GM12878 (cell line): Measurements from ENCODE around the gene PRCP. TPM values are rescaled to one million over a fixed set of nuclear protein-coding genes. Genes with fewer than 3 reads are reported as not detected.

Experiments
- ATAC-seq: fragments of 200-7000 bp; cut with Tn5 transposase; 3 replicates; pipeline ENCODE4 v1.9.1; 2020; ENCODE audit warnings: mild to moderate bottlenecking, moderate library complexity
- BruUV-seq: library from RNA; stranded (reverse); fragments of 400-500 nt; replicated peaks from 2 replicates; lab custom pipeline; 2021; lab: Mats Ljungman, UMichigan
- CTCF ChIA-PET: fragments of 300-600 bp; sonication (Branson Sonifier 250); formaldehyde crosslinking; extraction: SDS; loops from one replicate; lab custom pipeline; 2021; ENCODE audit warnings: inconsistent platforms; lab: Yijun Ruan, JAX
- POLR2A ChIA-PET: fragments of 350-600 bp; formaldehyde crosslinking; extraction: SDS; loops from one replicate; lab custom pipeline; 2021; ENCODE audit warnings: inconsistent platforms; lab: Charles Lee
- RAD21 ChIA-PET: fragments of 300-600 bp; sonication (Branson Sonifier 250); formaldehyde crosslinking; loops from one replicate; lab custom pipeline; 2023; ENCODE audit warnings: antibody characterized with exemption; ENCODE audit not compliant: unreplicated experiment; lab: Charles Lee
- SMC1A ChIA-PET: fragments of 300-600 bp; sonication (Branson Sonifier 250); formaldehyde crosslinking; loops from one replicate; lab custom pipeline; 2023; ENCODE audit not compliant: unreplicated experiment, uncharacterized antibody; lab: Charles Lee
- DNase-seq: peaks from one replicate; pipeline ENCODE4 v3.0.0-alpha.2; 2011; ENCODE audit warnings: low read depth, low spot score
- FAIRE-seq: peaks from 3 replicates; lab custom pipeline; 2011; peaks lifted over from hg19 to GRCh38; lab: Jason Lieb, UNC
- H2AFZ ChIP-seq: 2 replicates; pipeline ENCODE4 v1.6.0; 2011; ENCODE audit warnings: low read depth, low read length, control low read depth; ENCODE audit not compliant: control insufficient read depth
- H3K27ac ChIP-seq: 2 replicates; pipeline ENCODE4 v1.5.1; 2011; ENCODE audit warnings: control low read depth; ENCODE audit not compliant: control insufficient read depth, insufficient read depth
- H3K27me3 ChIP-seq, 2 experiments: replicated peaks in 1 of 2; 2 replicates each; pipeline versions ENCODE4 v1.6.0 to v1.6.1; 2011; ENCODE audit warnings: low read length in 1 of 2; ENCODE audit not compliant: control insufficient read depth in 2 of 2, insufficient read depth in 2 of 2
- H3K36me3 ChIP-seq, 2 experiments: 2 replicates each; pipeline ENCODE4 v1.5.1; 2011; ENCODE audit warnings: low read length in 1 of 2; ENCODE audit not compliant: control insufficient read depth in 2 of 2, insufficient read depth in 2 of 2
- H3K4me1 ChIP-seq: 2 replicates; pipeline ENCODE4 v1.6.1; 2011; ENCODE audit warnings: mild to moderate bottlenecking, low read length, moderate library complexity, mixed read lengths; ENCODE audit not compliant: control insufficient read depth, insufficient read depth
- H3K4me2 ChIP-seq: 2 replicates; pipeline ENCODE4 v1.6.0; 2011; ENCODE audit warnings: control low read depth; ENCODE audit not compliant: control insufficient read depth, insufficient read depth
- H3K4me3 ChIP-seq: fragments of 200-600 bp; sonication (generic); 2 replicates; pipeline ENCODE4 v1.5.1; 2016
- H3K79me2 ChIP-seq: 2 replicates; pipeline ENCODE4 v1.6.0; 2011; ENCODE audit warnings: low read length; ENCODE audit not compliant: control insufficient read depth, insufficient read depth
- H3K9ac ChIP-seq: 2 replicates; pipeline ENCODE4 v1.8.0; 2011; ENCODE audit warnings: low read length, control low read depth, mixed read lengths; ENCODE audit not compliant: control insufficient read depth, insufficient read depth
- H3K9me3 ChIP-seq: replicated peaks from 3 replicates; pipeline ENCODE4 v1.5.1; 2011; ENCODE audit warnings: mild to moderate bottlenecking, low read length; ENCODE audit not compliant: control insufficient read depth, insufficient read depth
- H4K20me1 ChIP-seq: 2 replicates; pipeline ENCODE4 v1.6.0; 2011; ENCODE audit not compliant: control insufficient read depth, insufficient read depth
- BCL3 ChIP-seq: IDR thresholded peaks from 2 replicates; pipeline ENCODE4 v1.6.1; 2011; ENCODE audit warnings: borderline replicate concordance, low read depth, mild to moderate bottlenecking, moderate library complexity, low read length; ENCODE audit not compliant: insufficient read depth, poor library complexity, severe bottlenecking
- CHD4 ChIP-seq: fragments of 200-600 bp; sonication (generic); IDR thresholded peaks from 2 replicates; pipeline ENCODE4 v1.6.1; 2016; ENCODE audit warnings: mild to moderate bottlenecking
- DPF2 ChIP-seq: fragments of 450-650 bp; IDR thresholded peaks from 2 replicates; pipeline ENCODE4 v1.6.1; 2017; ENCODE audit warnings: mild to moderate bottlenecking
- ETV6 ChIP-seq, 2 experiments: fragments of 450-650 bp in 1 of 2; IDR thresholded peaks in 1 of 2; conservative IDR thresholded peaks in 1 of 2; 2 replicates each; pipeline ENCODE4 v1.6.1; 2014; ENCODE audit warnings: antibody characterized with exemption in 1 of 2, borderline replicate concordance in 1 of 2, low read depth in 1 of 2, mild to moderate bottlenecking in 1 of 2, moderate library complexity in 1 of 2
- FOS ChIP-seq: IDR thresholded peaks from 3 replicates; pipeline ENCODE4 v1.6.1; 2011; ENCODE audit warnings: borderline replicate concordance; ENCODE audit not compliant: insufficient read length; ENCODE audit errors: extremely low read depth
- MTA3 ChIP-seq: IDR thresholded peaks from 2 replicates; pipeline ENCODE4 v1.6.1; 2012; ENCODE audit warnings: low read length, inconsistent platforms, borderline replicate concordance
- NRF1 ChIP-seq: conservative IDR thresholded peaks from 2 replicates; pipeline ENCODE4 v1.6.1; 2011; ENCODE audit warnings: mild to moderate bottlenecking, low read depth, low read length, improper control_type of control experiment
- RELA ChIP-seq: fragments of 450-650 bp; IDR thresholded peaks from 2 replicates; pipeline ENCODE4 v1.8.0; 2014; ENCODE audit warnings: borderline replicate concordance; ENCODE audit not compliant: partially characterized antibody
- SKIL ChIP-seq: fragments of 450-650 bp; IDR thresholded peaks from 2 replicates; pipeline ENCODE4 v1.6.1; 2017; ENCODE audit warnings: mild to moderate bottlenecking, low read depth, inconsistent platforms; ENCODE audit not compliant: poor library complexity, severe bottlenecking
- TBL1XR1 ChIP-seq: IDR thresholded peaks from 2 replicates; pipeline ENCODE4 v1.6.1; 2012; ENCODE audit warnings: low read depth, low read length, improper control_type of control experiment
- YY1 ChIP-seq: IDR thresholded peaks from 2 replicates; pipeline ENCODE4 v1.6.1; 2011; ENCODE audit warnings: low read depth, mild to moderate bottlenecking, low read length
- ZNF622 ChIP-seq: fragments of 450-650 bp; IDR thresholded peaks from 2 replicates; pipeline ENCODE4 v1.6.1; 2017; ENCODE audit warnings: mild to moderate bottlenecking, inconsistent platforms
- WGBS: methylation state at CpG from one replicate; pipeline ENCODE4 v1.1.6; 2016; ENCODE audit warnings: low lambda C conversion rate; ENCODE audit not compliant: insufficient replicate concordance, insufficient coverage; ENCODE audit errors: missing lambda C conversion rate; 5-methylcytosine and 5-hydroxymethylcytosine counted together
- in situ Hi-C: fragments of 300-500 bp; cut with MboI; formaldehyde crosslinking; loops from 9 replicates; pipeline ENCODE4 v1.14.3; 2018; ENCODE audit warnings: mixed read lengths
- intact Hi-C: fragments of 100-400 bp; cut with micrococcal nuclease; formaldehyde crosslinking; loops from one replicate; pipeline ENCODE4 v1.14.2; 2022; ENCODE audit not compliant: unreplicated experiment
- polyA plus RNA-seq, 11 experiments: library from polyadenylated mRNA; depleted of rRNA in 4 of 11; unstranded in 6 of 11; stranded (reverse) in 5 of 11; fragments of >200 nt; fragmentation: Nextera tagmentation in 4 of 11; fragmentation: Illumina TruSeq in 1 of 11; extraction: Ambion mirVana in 4 of 11; extraction: Trizol in 1 of 11; gene quantifications; 1 replicate in 1 of 11; 2 replicates in 10 of 11; pipeline versions ENCODE4 v1.2.1 to v1.2.3, GENCODE V29; 2011 to 2016; ENCODE audit warnings: inconsistent platforms in 2 of 11, missing spikeins in 2 of 11, low read depth in 1 of 11
- total RNA-seq, 4 experiments: library from RNA; depleted of rRNA in 3 of 4; stranded (reverse); fragments of >200 nt in 3 of 4; fragmentation: Illumina TruSeq in 1 of 4; extraction: Trizol in 1 of 4; gene quantifications; 2 replicates each; pipeline versions ENCODE4 v1.2.1 to v1.2.3, GENCODE V29; 2013 to 2021

The PRCP gene
- total and polyA plus RNA-seq, 10 of the 15 experiments (the other 5 are each of a cell fraction or from before 2014, with no cell fraction given): 14.9 to 43.6 (median 20.0) TPM

GRCh38 chr11:82837650-82838049 lies 62.6 kb downstream of the PRCP start (continued):
- TF ChIP-seq BCL3 (no peak), YY1 (no peak), CHD4 (no peak), DPF2 (no peak), NRF1 (no peak)

GRCh38 chr11:82832983-82833382 lies 67.2 kb downstream of the PRCP start:
- Histone ChIP-seq H3K9me3 (no peaks in the 10 kb centered on the region), H3K36me3 (no peaks in the 10 kb centered on the region; a peak in 1 of 4 replicates), H3K27ac (no peak overlapping the region), H3K79me2 (no peaks in the 10 kb centered on the region), H3K4me2 (no peak overlapping the region), H3K9ac (no peak overlapping the region), H3K4me3 (no peak overlapping the region), H2AFZ (no peak overlapping the region), H3K4me1 (no peaks in the 10 kb centered on the region), H4K20me1 (no peaks in the 10 kb centered on the region), H3K27me3 (no peaks in the 10 kb centered on the region)
- WGBS: 98% methylated on average over 4 of the region's 4 CpGs
- no TSS peak for BruUV-seq
- DNase-seq: no peak
- ChIA-PET RAD21 (no interaction called here), POLR2A (no interaction called here), CTCF (interaction anchor here (0.9 to 1.3 kb wide), 2 partner anchors 34 to 57 kb away, joined by 3 read pairs; no protein-coding TSS in a partner anchor), SMC1A (no interaction called here)
- FAIRE-seq: no peak
- TF ChIP-seq ETV6 (conservative IDR thresholded peaks at IDR 0.05 in 1 of 2, IDR thresholded peaks at IDR 0.05 in 1 of 2; ENCODE audit: borderline replicate concordance in 1 of 2, low read depth in 1 of 2): no peak
- no peak for TF ChIP-seq RELA
- no peak for TF ChIP-seq MTA3
- no peak for TF ChIP-seq ZNF622
- no peak for TF ChIP-seq SKIL
- no peak for TF ChIP-seq NRF1
- no peak for TF ChIP-seq TBL1XR1
- no peak for TF ChIP-seq FOS
- no peak for ATAC-seq
- in situ Hi-C loops (no loop called here), intact Hi-C loops (no loop called here)
